NT2/D1 (cell line): ENCODE data around the gene ADGRA1.

Experiments
- DNase-seq: peaks from one replicate; pipeline ENCODE4 v3.0.0-alpha.2; 2011; ENCODE audit warnings: low read depth, low spot score
- H3K27me3 ChIP-seq: 2 replicates; pipeline ENCODE4 v1.6.0; 2011; ENCODE audit warnings: mild to moderate bottlenecking; ENCODE audit not compliant: insufficient read length, insufficient read depth
- H3K36me3 ChIP-seq: 2 replicates; pipeline ENCODE4 v1.6.1; 2011; ENCODE audit warnings: mild to moderate bottlenecking, low read length, mixed read lengths; ENCODE audit not compliant: insufficient read depth, insufficient read length
- H3K4me1 ChIP-seq: 2 replicates; pipeline ENCODE4 v1.5.1; 2011; ENCODE audit not compliant: insufficient read depth, insufficient read length
- H3K4me3 ChIP-seq: 2 replicates; pipeline ENCODE4 v1.5.1; 2011; ENCODE audit warnings: low read depth; ENCODE audit not compliant: insufficient read length
- H3K9ac ChIP-seq: 2 replicates; pipeline ENCODE4 v1.6.0; 2011; ENCODE audit warnings: low read depth; ENCODE audit not compliant: insufficient read length
- H3K9me3 ChIP-seq: 2 replicates; pipeline ENCODE4 v1.5.1; 2011; ENCODE audit warnings: mild to moderate bottlenecking, low read length; ENCODE audit not compliant: insufficient read depth
- SUZ12 ChIP-seq: IDR thresholded peaks from 2 replicates; pipeline ENCODE4 v1.6.1; 2011; ENCODE audit not compliant: insufficient read length, insufficient read depth; ENCODE audit errors: extremely low read depth
- YY1 ChIP-seq: IDR thresholded peaks from 2 replicates; pipeline ENCODE4 v1.6.1; 2011; ENCODE audit not compliant: insufficient read length, insufficient read depth
- ZNF274 ChIP-seq: IDR thresholded peaks from 2 replicates; pipeline ENCODE4 v1.6.1; 2011; ENCODE audit warnings: mild to moderate bottlenecking, low read depth, low read length

ADGRA1 gene

GRCh38 chr10:133071733-133072132 is 16.0 kb upstream of the ADGRA1 start:
- Histone ChIP-seq H3K27me3 (no peaks in the 10 kb centered on the region), H3K9me3 (peaks cover 6% of the 10 kb centered on the region; the same call in 1 of the 2 replicates), H3K9ac (peak overlapping the region; percentile 61), H3K4me1 (peaks cover 9% of the 10 kb centered on the region), H3K4me3 (no peak overlapping the region), H3K36me3 (no peaks in the 10 kb centered on the region)
- DNase-seq = no peak
- TF ChIP-seq SUZ12 (no peak), YY1 (no peak), ZNF274 (no peak)

GRCh38 chr10:133072196-133072595 is 15.5 kb upstream of the ADGRA1 start:
- Histone ChIP-seq H3K4me3 (no peak overlapping the region), H3K27me3 (no peaks in the 10 kb centered on the region), H3K4me1 (peaks cover 9% of the 10 kb centered on the region), H3K9me3 (peaks cover 6% of the 10 kb centered on the region; the same call in 1 of the 2 replicates), H3K9ac (peak overlapping the region; percentile 61), H3K36me3 (no peaks in the 10 kb centered on the region)
- TF ChIP-seq SUZ12 (no peak), YY1 (no peak), ZNF274 (no peak)
- no peak for DNase-seq

GRCh38 chr10:133072720-133073390 is 14.9 kb upstream of the ADGRA1 start:
- Histone ChIP-seq H3K27me3 (no peaks in the 10 kb centered on the region), H3K9ac (no peak overlapping the region), H3K4me1 (peaks cover 9% of the 10 kb centered on the region), H3K4me3 (no peak overlapping the region), H3K36me3 (no peaks in the 10 kb centered on the region), H3K9me3 (peaks cover 6% of the 10 kb centered on the region; the same call in 1 of the 2 replicates)
- no peak for DNase-seq
- TF ChIP-seq SUZ12 = no peak
- TF ChIP-seq YY1 = no peak
- no peak for TF ChIP-seq ZNF274

DNA sequence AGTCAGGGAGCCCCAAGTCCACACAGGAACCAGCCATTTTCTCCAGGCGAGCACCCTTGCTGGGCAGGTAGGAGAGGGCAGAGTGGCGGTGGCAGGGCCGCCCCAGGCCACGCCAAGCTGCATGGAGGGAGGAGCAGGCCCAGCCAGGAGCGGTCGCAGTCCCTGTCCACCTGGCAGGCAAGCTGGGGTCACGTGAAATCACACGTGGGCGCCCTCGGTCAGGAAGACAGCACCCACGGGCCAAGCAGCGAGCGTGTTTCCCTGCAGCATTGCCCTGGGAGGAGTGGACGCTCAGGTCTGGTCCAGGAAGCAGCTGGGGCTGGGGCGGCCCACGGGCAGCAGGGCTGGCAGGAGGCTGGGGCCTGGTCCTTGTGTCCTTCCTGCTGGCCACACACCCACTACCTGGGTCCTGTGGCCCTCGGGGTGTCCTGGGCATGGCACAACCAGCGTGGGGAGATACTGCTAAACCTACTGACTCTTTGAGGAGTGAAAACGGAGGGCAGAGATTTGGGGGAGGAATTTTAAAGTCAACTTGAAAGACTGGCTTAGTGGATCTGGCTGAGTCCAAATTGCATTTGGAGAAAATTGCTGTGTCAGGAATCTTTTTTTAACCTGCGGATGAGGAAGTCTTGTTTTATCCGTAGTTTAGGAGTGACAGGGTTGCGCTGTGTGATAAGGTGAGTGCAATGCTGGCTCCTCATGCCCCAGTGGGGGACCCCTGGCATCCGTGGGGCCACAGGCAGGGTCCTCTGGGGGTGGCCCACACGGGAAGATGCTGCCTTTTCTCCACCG is 12.2 kb upstream of the ADGRA1 start:
- Histone ChIP-seq H3K27me3 (no peaks in the 10 kb centered on the region), H3K36me3 (no peaks in the 10 kb centered on the region), H3K4me1 (peaks cover 9% of the 10 kb centered on the region), H3K9me3 (peaks cover 6% of the 10 kb centered on the region; the same call in 1 of the 2 replicates), H3K4me3 (no peak overlapping the region), H3K9ac (no peak overlapping the region)
- TF ChIP-seq YY1 (no peak), ZNF274 (no peak), SUZ12 (no peak)
- no peak for DNase-seq

DNA sequence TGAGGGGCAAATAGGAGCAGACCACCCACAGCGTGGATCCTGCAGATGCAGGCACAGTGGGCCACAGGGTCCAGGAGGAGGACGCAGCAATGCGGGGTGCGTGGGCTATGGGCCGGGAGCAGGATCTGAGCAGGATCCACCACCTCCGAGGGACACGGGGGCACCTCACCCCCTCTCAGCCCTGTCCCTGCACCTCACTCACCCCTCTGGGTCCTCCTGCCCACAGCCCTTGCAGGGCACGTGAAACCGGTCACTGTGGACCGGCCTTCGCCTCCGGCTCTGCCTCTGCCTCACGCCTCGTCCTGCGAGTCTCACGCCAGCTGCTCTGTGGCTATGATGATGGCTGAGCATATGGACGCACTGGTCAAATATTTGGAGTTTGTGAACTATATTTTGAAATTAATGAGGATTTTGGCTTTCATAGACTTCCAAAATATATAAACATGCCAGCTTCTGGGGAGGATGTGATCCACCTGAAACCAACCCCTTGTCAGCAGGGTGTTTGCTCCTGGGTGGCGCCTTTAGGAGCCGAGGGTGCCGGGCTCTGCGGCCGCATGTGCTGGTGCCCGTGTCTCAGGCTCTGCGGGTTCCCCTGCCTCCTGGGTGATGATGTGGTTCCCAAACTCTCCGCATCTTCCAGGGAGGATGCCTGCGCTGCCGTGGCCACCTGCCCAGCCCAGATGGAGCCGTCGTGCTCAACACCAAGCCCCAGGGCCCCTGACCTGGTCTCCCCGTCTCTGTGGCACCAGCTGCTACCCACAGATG is 11.3 kb upstream of the ADGRA1 start:
- TF ChIP-seq ZNF274 (no peak), SUZ12 (no peak), YY1 (no peak)
- H3K36me3 ChIP-seq = no peaks in the 10 kb centered on the region
- H3K9me3 ChIP-seq = peaks cover 6% of the 10 kb centered on the region; the same call in 1 of the 2 replicates
- H3K4me3 ChIP-seq = no peak overlapping the region
- no peaks in the 10 kb centered on the region for H3K27me3 ChIP-seq
- H3K4me1 ChIP-seq = peaks cover 4% of the 10 kb centered on the region
- DNase-seq = no peak
- H3K9ac ChIP-seq = no peak overlapping the region

GRCh38 chr10:133079836-133080682 is 7.7 kb upstream of the ADGRA1 start:
- Histone ChIP-seq H3K4me3 (no peak overlapping the region), H3K27me3 (peaks cover 3% of the 10 kb centered on the region), H3K9ac (no peak overlapping the region), H3K36me3 (no peaks in the 10 kb centered on the region), H3K9me3 (no peaks in the 10 kb centered on the region), H3K4me1 (peaks cover 3% of the 10 kb centered on the region)
- DNase-seq = no peak
- no peak for TF ChIP-seq YY1
- no peak for TF ChIP-seq ZNF274
- TF ChIP-seq SUZ12 = no peak
